ENCODE measurements around the gene ADAMTS5.
A peak's percentile ranks its signal among the peaks of the same experiment; 100 is the strongest.

ADAMTS5 gene

GRCh38 chr21:26916799-26917198, 50.1 kb downstream of the ADAMTS5 start:
- H3K27ac ChIP-seq (replicated peaks) = no peak overlapping the region
- no peak for DNase-seq (ENCODE audit: low read depth in 1 of 2, low spot score in 1 of 2)
- H3K4me3 ChIP-seq (replicated peaks; ENCODE audit: insufficient read depth, low read length) = no peak overlapping the region
- H3K27me3 ChIP-seq (ENCODE audit: insufficient read depth, poor library complexity, severe bottlenecking) = no peaks in the 10 kb centered on the region
- no peak for TF ChIP-seq CTCF (IDR thresholded peaks at IDR 0.05; ENCODE audit: insufficient read depth, low read length)
- TF ChIP-seq, protein P1, sequence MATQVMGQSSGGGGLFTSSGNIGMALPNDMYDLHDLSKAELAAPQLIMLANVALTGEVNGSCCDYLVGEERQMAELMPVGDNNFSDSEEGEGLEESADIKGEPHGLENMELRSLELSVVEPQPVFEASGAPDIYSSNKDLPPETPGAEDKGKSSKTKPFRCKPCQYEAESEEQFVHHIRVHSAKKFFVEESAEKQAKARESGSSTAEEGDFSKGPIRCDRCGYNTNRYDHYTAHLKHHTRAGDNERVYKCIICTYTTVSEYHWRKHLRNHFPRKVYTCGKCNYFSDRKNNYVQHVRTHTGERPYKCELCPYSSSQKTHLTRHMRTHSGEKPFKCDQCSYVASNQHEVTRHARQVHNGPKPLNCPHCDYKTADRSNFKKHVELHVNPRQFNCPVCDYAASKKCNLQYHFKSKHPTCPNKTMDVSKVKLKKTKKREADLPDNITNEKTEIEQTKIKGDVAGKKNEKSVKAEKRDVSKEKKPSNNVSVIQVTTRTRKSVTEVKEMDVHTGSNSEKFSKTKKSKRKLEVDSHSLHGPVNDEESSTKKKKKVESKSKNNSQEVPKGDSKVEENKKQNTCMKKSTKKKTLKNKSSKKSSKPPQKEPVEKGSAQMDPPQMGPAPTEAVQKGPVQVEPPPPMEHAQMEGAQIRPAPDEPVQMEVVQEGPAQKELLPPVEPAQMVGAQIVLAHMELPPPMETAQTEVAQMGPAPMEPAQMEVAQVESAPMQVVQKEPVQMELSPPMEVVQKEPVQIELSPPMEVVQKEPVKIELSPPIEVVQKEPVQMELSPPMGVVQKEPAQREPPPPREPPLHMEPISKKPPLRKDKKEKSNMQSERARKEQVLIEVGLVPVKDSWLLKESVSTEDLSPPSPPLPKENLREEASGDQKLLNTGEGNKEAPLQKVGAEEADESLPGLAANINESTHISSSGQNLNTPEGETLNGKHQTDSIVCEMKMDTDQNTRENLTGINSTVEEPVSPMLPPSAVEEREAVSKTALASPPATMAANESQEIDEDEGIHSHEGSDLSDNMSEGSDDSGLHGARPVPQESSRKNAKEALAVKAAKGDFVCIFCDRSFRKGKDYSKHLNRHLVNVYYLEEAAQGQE (IDR thresholded peaks at IDR 0.05; ENCODE audit: insufficient replicate concordance, low read depth) = no peak
- no peak for TF ChIP-seq GABPA (IDR thresholded peaks at IDR 0.05; ENCODE audit: low read depth)
- TF ChIP-seq POLR2AphosphoS5 (IDR thresholded peaks at IDR 0.05; ENCODE audit: low read depth) = no peak
- no peak for TF ChIP-seq SPI1 (IDR thresholded peaks at IDR 0.05; ENCODE audit: borderline replicate concordance, low read depth)

DNA sequence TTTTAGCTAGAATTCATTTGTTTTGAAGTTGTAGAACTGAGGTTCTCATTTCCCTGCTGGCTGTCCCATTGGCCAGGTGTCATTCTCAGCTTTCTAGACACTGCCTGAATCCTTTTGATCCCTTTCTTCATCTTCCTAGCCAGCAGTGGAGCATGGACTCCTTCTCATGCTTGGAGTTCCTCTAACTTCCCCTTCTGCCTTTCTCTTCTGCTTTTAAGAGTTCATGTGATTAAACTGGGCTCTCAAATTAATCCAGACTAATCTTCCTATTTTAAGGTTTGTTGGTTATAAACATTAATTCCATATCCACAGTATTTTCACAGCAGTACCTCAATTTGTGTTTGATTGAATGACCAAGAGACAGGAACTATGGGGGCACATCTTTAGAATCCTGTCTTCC, 52.3 kb downstream of the ADAMTS5 start:
- Histone ChIP-seq H3K27ac (replicated peaks) (no peak overlapping the region), H3K4me3 (replicated peaks; ENCODE audit: insufficient read depth, low read length) (no peak overlapping the region), H3K27me3 (ENCODE audit: insufficient read depth, poor library complexity, severe bottlenecking) (no peaks in the 10 kb centered on the region)
- no peak for DNase-seq (ENCODE audit: low read depth in 1 of 2, low spot score in 1 of 2)
- TF ChIP-seq POLR2AphosphoS5 (IDR thresholded peaks at IDR 0.05; ENCODE audit: low read depth) (no peak), GABPA (IDR thresholded peaks at IDR 0.05; ENCODE audit: low read depth) (no peak), CTCF (IDR thresholded peaks at IDR 0.05; ENCODE audit: insufficient read depth, low read length) (no peak), SPI1 (IDR thresholded peaks at IDR 0.05; ENCODE audit: borderline replicate concordance, low read depth) (peak; percentile 54; the same call in 1 of the 2 replicates)

GRCh38 chr21:26912466-26912865, 54.4 kb downstream of the ADAMTS5 start:
- DNase-seq (ENCODE audit: low read depth in 1 of 2, low spot score in 1 of 2) = no peak
- no peaks in the 10 kb centered on the region for H3K27me3 ChIP-seq (ENCODE audit: insufficient read depth, poor library complexity, severe bottlenecking)
- TF ChIP-seq, protein P1 (IDR thresholded peaks at IDR 0.05; ENCODE audit: insufficient replicate concordance, low read depth) = no peak
- TF ChIP-seq POLR2AphosphoS5 (IDR thresholded peaks at IDR 0.05; ENCODE audit: low read depth) (no peak), CTCF (IDR thresholded peaks at IDR 0.05; ENCODE audit: insufficient read depth, low read length) (no peak), GABPA (IDR thresholded peaks at IDR 0.05; ENCODE audit: low read depth) (no peak), SPI1 (IDR thresholded peaks at IDR 0.05; ENCODE audit: borderline replicate concordance, low read depth) (no peak)
- H3K27ac ChIP-seq (replicated peaks) = no peak overlapping the region
- H3K4me3 ChIP-seq (replicated peaks; ENCODE audit: insufficient read depth, low read length) = no peak overlapping the region

DNA sequence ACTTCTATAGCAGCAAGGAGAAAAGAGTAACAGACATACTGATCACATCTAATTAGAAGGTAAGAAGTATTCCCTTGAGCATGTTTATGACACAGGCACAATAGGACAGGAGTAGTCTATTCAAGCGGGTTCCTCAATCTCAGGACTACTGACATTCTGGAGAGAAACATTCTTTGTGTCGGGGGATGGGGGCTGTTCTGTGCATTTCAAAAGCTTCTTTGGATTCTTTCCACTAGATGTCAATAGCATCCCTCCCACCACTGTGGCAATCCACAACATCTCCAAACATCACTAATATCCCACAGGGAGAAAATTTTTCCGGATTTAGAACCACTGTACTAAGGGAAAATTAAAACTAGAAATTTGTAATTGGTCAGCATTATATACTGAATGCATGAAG, 56.9 kb downstream of the ADAMTS5 start:
- Histone ChIP-seq H3K27ac (replicated peaks) (no peak overlapping the region), H3K4me3 (replicated peaks; ENCODE audit: insufficient read depth, low read length) (no peak overlapping the region), H3K27me3 (ENCODE audit: insufficient read depth, poor library complexity, severe bottlenecking) (no peaks in the 10 kb centered on the region)
- DNase-seq (ENCODE audit: low read depth in 1 of 2, low spot score in 1 of 2) = no peak
- TF ChIP-seq, protein P1 (IDR thresholded peaks at IDR 0.05; ENCODE audit: insufficient replicate concordance, low read depth) = no peak
- TF ChIP-seq POLR2AphosphoS5 (IDR thresholded peaks at IDR 0.05; ENCODE audit: low read depth) (no peak), SPI1 (IDR thresholded peaks at IDR 0.05; ENCODE audit: borderline replicate concordance, low read depth) (no peak), GABPA (IDR thresholded peaks at IDR 0.05; ENCODE audit: low read depth) (no peak), CTCF (IDR thresholded peaks at IDR 0.05; ENCODE audit: insufficient read depth, low read length) (no peak)

Data from HL-60 (cell line).